Spleen (tissue), 7 donors: Measurements from ENCODE around the gene FBLIM1.
A peak's percentile ranks its signal among the peaks of the same experiment; 100 is the strongest.

Experiments
- POLR2A ChIP-seq, 3 donors: fragments of 450-650 bp; IDR thresholded peaks; one replicate each; pipeline ENCODE4 v1.5.1; 2017; ENCODE audit warnings: antibody characterized with exemption in 3 of 3, mild to moderate bottlenecking in 1 of 3
- POLR2AphosphoS5 ChIP-seq, 3 donors: sonication (generic); formaldehyde crosslinking; IDR thresholded peaks; one replicate each; pipeline ENCODE4 v1.5.1; 2017; ENCODE audit warnings: antibody characterized with exemption in 3 of 3
- TF ChIP-seq, protein P1 (sequence below), 11 experiments: fragments of 200-600 bp in 7 of 11; fragments of 450-650 bp in 4 of 11; sonication (generic) in 4 of 11; IDR thresholded peaks in 8 of 11; conservative IDR thresholded peaks in 3 of 11; 1 replicate in 7 of 11; 2 replicates in 4 of 11; pipeline versions ENCODE4 v1.4.0 to v1.8.0; 2016 to 2021; ENCODE audit warnings: antibody characterized with exemption in 11 of 11, inconsistent platforms in 4 of 11, mild to moderate bottlenecking in 1 of 11
- donor health status: DM: no; HTN: no; CAD: no; lungs with moderate emphysema.
- donor health status: DM: no; HTN: no; CAD: no.
- donor health status: DM: no; HTN: no; CAD: no.

GRCh38 chr1:15728937-15729657 lies 29.5 kb upstream of the FBLIM1 start:
- peak; percentile 23 to 69 (median 67) for TF ChIP-seq POLR2AphosphoS5 (IDR thresholded peaks at IDR 0.05)
- TF ChIP-seq, protein P1, sequence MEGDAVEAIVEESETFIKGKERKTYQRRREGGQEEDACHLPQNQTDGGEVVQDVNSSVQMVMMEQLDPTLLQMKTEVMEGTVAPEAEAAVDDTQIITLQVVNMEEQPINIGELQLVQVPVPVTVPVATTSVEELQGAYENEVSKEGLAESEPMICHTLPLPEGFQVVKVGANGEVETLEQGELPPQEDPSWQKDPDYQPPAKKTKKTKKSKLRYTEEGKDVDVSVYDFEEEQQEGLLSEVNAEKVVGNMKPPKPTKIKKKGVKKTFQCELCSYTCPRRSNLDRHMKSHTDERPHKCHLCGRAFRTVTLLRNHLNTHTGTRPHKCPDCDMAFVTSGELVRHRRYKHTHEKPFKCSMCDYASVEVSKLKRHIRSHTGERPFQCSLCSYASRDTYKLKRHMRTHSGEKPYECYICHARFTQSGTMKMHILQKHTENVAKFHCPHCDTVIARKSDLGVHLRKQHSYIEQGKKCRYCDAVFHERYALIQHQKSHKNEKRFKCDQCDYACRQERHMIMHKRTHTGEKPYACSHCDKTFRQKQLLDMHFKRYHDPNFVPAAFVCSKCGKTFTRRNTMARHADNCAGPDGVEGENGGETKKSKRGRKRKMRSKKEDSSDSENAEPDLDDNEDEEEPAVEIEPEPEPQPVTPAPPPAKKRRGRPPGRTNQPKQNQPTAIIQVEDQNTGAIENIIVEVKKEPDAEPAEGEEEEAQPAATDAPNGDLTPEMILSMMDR (IDR thresholded peaks at IDR 0.05 in 8 of 11, conservative IDR thresholded peaks at IDR 0.05 in 3 of 11), result no peak
- no peak for TF ChIP-seq POLR2A (IDR thresholded peaks at IDR 0.05)
